GM12878 (cell line): Measurements from ENCODE around the gene FRS3. TPM values are rescaled to one million over a fixed set of nuclear protein-coding genes. Genes with fewer than 3 reads are reported as not detected.

Experiments used
- ATAC-seq: fragments of 200-7000 bp; cut with Tn5 transposase; 3 replicates; pipeline ENCODE4 v1.9.1; 2020; ENCODE audit warnings: mild to moderate bottlenecking, moderate library complexity
- BruUV-seq: library from RNA; stranded (reverse); fragments of 400-500 nt; replicated peaks from 2 replicates; lab custom pipeline; 2021; lab: Mats Ljungman, UMichigan
- CTCF ChIA-PET: fragments of 300-600 bp; sonication (Branson Sonifier 250); formaldehyde crosslinking; extraction: SDS; loops from one replicate; lab custom pipeline; 2021; ENCODE audit warnings: inconsistent platforms; lab: Yijun Ruan, JAX
- POLR2A ChIA-PET: fragments of 350-600 bp; formaldehyde crosslinking; extraction: SDS; loops from one replicate; lab custom pipeline; 2021; ENCODE audit warnings: inconsistent platforms; lab: Charles Lee
- RAD21 ChIA-PET: fragments of 300-600 bp; sonication (Branson Sonifier 250); formaldehyde crosslinking; loops from one replicate; lab custom pipeline; 2023; ENCODE audit warnings: antibody characterized with exemption; ENCODE audit not compliant: unreplicated experiment; lab: Charles Lee
- SMC1A ChIA-PET: fragments of 300-600 bp; sonication (Branson Sonifier 250); formaldehyde crosslinking; loops from one replicate; lab custom pipeline; 2023; ENCODE audit not compliant: unreplicated experiment, uncharacterized antibody; lab: Charles Lee
- DNase-seq: peaks from one replicate; pipeline ENCODE4 v3.0.0-alpha.2; 2011; ENCODE audit warnings: low read depth, low spot score
- FAIRE-seq: peaks from 3 replicates; lab custom pipeline; 2011; peaks lifted over from hg19 to GRCh38; lab: Jason Lieb, UNC
- H2AFZ ChIP-seq: 2 replicates; pipeline ENCODE4 v1.6.0; 2011; ENCODE audit warnings: low read depth, low read length, control low read depth; ENCODE audit not compliant: control insufficient read depth
- H3K27ac ChIP-seq: 2 replicates; pipeline ENCODE4 v1.5.1; 2011; ENCODE audit warnings: control low read depth; ENCODE audit not compliant: control insufficient read depth, insufficient read depth
- H3K27me3 ChIP-seq, 2 experiments: replicated peaks in 1 of 2; 2 replicates each; pipeline versions ENCODE4 v1.6.0 to v1.6.1; 2011; ENCODE audit warnings: low read length in 1 of 2; ENCODE audit not compliant: control insufficient read depth in 2 of 2, insufficient read depth in 2 of 2
- H3K36me3 ChIP-seq, 2 experiments: 2 replicates each; pipeline ENCODE4 v1.5.1; 2011; ENCODE audit warnings: low read length in 1 of 2; ENCODE audit not compliant: control insufficient read depth in 2 of 2, insufficient read depth in 2 of 2
- H3K4me1 ChIP-seq: 2 replicates; pipeline ENCODE4 v1.6.1; 2011; ENCODE audit warnings: mild to moderate bottlenecking, low read length, moderate library complexity, mixed read lengths; ENCODE audit not compliant: control insufficient read depth, insufficient read depth
- H3K4me2 ChIP-seq: 2 replicates; pipeline ENCODE4 v1.6.0; 2011; ENCODE audit warnings: control low read depth; ENCODE audit not compliant: control insufficient read depth, insufficient read depth
- H3K4me3 ChIP-seq: fragments of 200-600 bp; sonication (generic); 2 replicates; pipeline ENCODE4 v1.5.1; 2016
- H3K79me2 ChIP-seq: 2 replicates; pipeline ENCODE4 v1.6.0; 2011; ENCODE audit warnings: low read length; ENCODE audit not compliant: control insufficient read depth, insufficient read depth
- H3K9ac ChIP-seq: 2 replicates; pipeline ENCODE4 v1.8.0; 2011; ENCODE audit warnings: low read length, control low read depth, mixed read lengths; ENCODE audit not compliant: control insufficient read depth, insufficient read depth
- H3K9me3 ChIP-seq: replicated peaks from 3 replicates; pipeline ENCODE4 v1.5.1; 2011; ENCODE audit warnings: mild to moderate bottlenecking, low read length; ENCODE audit not compliant: control insufficient read depth, insufficient read depth
- H4K20me1 ChIP-seq: 2 replicates; pipeline ENCODE4 v1.6.0; 2011; ENCODE audit not compliant: control insufficient read depth, insufficient read depth
- BHLHE40 ChIP-seq, 2 experiments: fragments of 450-650 bp in 1 of 2; IDR thresholded peaks; 2 replicates each; pipeline ENCODE4 v1.6.1; 2011 to 2017; ENCODE audit warnings: low read depth in 2 of 2, borderline replicate concordance in 1 of 2, improper control_type of control experiment in 1 of 2, low read length in 1 of 2, mild to moderate bottlenecking in 1 of 2
- CEBPB ChIP-seq, 2 experiments: fragments of 150-350 bp in 1 of 2; IDR thresholded peaks; 2 replicates each; pipeline ENCODE4 v1.6.1; 2012 to 2014; ENCODE audit warnings: low read depth in 2 of 2, low read length in 2 of 2, borderline replicate concordance in 1 of 2, inconsistent platforms in 1 of 2
- CHD2 ChIP-seq: IDR thresholded peaks from 2 replicates; pipeline ENCODE4 v1.6.1; 2011; ENCODE audit warnings: low read depth, low read length, improper control_type of control experiment, borderline replicate concordance
- MYC ChIP-seq: IDR thresholded peaks from 2 replicates; pipeline ENCODE4 v1.6.1; 2011; ENCODE audit warnings: mild to moderate bottlenecking, low read length, moderate library complexity, inconsistent platforms; ENCODE audit not compliant: insufficient read depth, insufficient replicate concordance, insufficient read length, severe bottlenecking
- RCOR1 ChIP-seq: conservative IDR thresholded peaks from 2 replicates; pipeline ENCODE4 v1.6.1; 2012; ENCODE audit warnings: low read depth, low read length, improper control_type of control experiment
- SMAD5 ChIP-seq: IDR thresholded peaks from 2 replicates; pipeline ENCODE4 v1.6.1; 2016; ENCODE audit warnings: antibody characterized with exemption, low read depth
- SP1 ChIP-seq: IDR thresholded peaks from one replicate; pipeline ENCODE4 v1.6.1; 2011; ENCODE audit warnings: low read depth, low read length
- SRF ChIP-seq, 2 experiments: IDR thresholded peaks; 2 replicates each; pipeline ENCODE4 v1.6.1; 2011; ENCODE audit warnings: low read depth in 2 of 2, low read length in 2 of 2, mild to moderate bottlenecking in 1 of 2, moderate library complexity in 1 of 2
- USF2 ChIP-seq: IDR thresholded peaks from 2 replicates; pipeline ENCODE4 v1.6.1; 2011; ENCODE audit warnings: low read depth, low read length, improper control_type of control experiment, borderline replicate concordance
- WGBS: methylation state at CpG from one replicate; pipeline ENCODE4 v1.1.6; 2016; ENCODE audit warnings: low lambda C conversion rate; ENCODE audit not compliant: insufficient replicate concordance, insufficient coverage; ENCODE audit errors: missing lambda C conversion rate; 5-methylcytosine and 5-hydroxymethylcytosine counted together
- in situ Hi-C: fragments of 300-500 bp; cut with MboI; formaldehyde crosslinking; loops from 9 replicates; pipeline ENCODE4 v1.14.3; 2018; ENCODE audit warnings: mixed read lengths
- intact Hi-C: fragments of 100-400 bp; cut with micrococcal nuclease; formaldehyde crosslinking; loops from one replicate; pipeline ENCODE4 v1.14.2; 2022; ENCODE audit not compliant: unreplicated experiment
- polyA plus RNA-seq, 11 experiments: library from polyadenylated mRNA; depleted of rRNA in 4 of 11; unstranded in 6 of 11; stranded (reverse) in 5 of 11; fragments of >200 nt; fragmentation: Nextera tagmentation in 4 of 11; fragmentation: Illumina TruSeq in 1 of 11; extraction: Ambion mirVana in 4 of 11; extraction: Trizol in 1 of 11; gene quantifications; 1 replicate in 1 of 11; 2 replicates in 10 of 11; pipeline versions ENCODE4 v1.2.1 to v1.2.3, GENCODE V29; 2011 to 2016; ENCODE audit warnings: inconsistent platforms in 2 of 11, missing spikeins in 2 of 11, low read depth in 1 of 11
- total RNA-seq, 4 experiments: library from RNA; depleted of rRNA in 3 of 4; stranded (reverse); fragments of >200 nt in 3 of 4; fragmentation: Illumina TruSeq in 1 of 4; extraction: Trizol in 1 of 4; gene quantifications; 2 replicates each; pipeline versions ENCODE4 v1.2.1 to v1.2.3, GENCODE V29; 2013 to 2021
- TF ChIP-seq, protein P1 (sequence below): fragments of 450-650 bp; formaldehyde crosslinking; IDR thresholded peaks from 2 replicates; pipeline ENCODE4 v1.5.0; 2022; ENCODE audit warnings: mild to moderate bottlenecking, missing genetic modification characterization
- TF ChIP-seq, protein P2 (sequence below): fragments of 450-650 bp; IDR thresholded peaks from 2 replicates; pipeline ENCODE4 v1.6.1; 2017; ENCODE audit warnings: antibody characterized with exemption, mild to moderate bottlenecking, moderate library complexity

Gene FRS3
- total and polyA plus RNA-seq, 10 of the 15 experiments (the other 5 are each of a cell fraction or from before 2014, with no cell fraction given) = 0.05 to 3.4 (median 1.5) TPM

GRCh38 chr6:41736800-41737555 lies 42.7 kb downstream of the FRS3 start (continued):
- TF ChIP-seq CEBPB (IDR thresholded peaks at IDR 0.05; ENCODE audit: borderline replicate concordance in 1 of 2, low read depth in 2 of 2, low read length in 2 of 2) = no peak
- no peak for TF ChIP-seq BHLHE40 (IDR thresholded peaks at IDR 0.05; ENCODE audit: borderline replicate concordance in 1 of 2, low read depth in 2 of 2, low read length in 1 of 2)
- no peak for TF ChIP-seq RCOR1
- no peak for TF ChIP-seq SMAD5
- no peak for TF ChIP-seq SRF (IDR thresholded peaks at IDR 0.05; ENCODE audit: low read depth in 2 of 2, low read length in 2 of 2)
- no peak for TF ChIP-seq SP1
- TF ChIP-seq USF2 = no peak

DNA sequence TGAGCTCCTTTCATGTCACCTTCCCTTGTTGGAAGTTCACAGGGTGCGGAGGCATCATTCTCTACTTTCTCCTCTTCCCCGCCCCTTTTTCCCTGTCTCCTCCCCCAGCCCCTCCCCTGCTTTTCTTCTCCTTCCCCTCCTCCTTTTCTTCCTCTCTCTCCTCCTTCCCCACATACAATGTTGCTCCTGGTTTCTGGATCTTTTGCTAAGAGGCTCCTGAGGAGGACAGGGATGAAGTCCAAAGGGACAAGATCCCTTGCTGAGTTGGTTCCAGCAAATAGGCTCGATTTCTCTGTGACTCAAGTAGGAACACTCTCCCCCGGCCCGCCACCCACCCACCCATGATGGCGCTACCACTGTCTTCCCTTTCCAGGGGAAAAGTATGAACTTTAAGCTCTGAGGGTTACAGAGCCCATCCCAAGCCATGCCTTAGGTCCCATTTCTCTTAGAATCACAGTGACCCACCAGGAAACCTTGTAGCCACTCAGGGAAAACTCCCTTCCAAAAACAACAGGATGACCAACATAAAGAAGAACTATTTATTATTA lies 43.4 kb downstream of the FRS3 start:
- SMC1A ChIA-PET = no interaction called here
- RAD21 ChIA-PET = interaction anchor here (6.2 kb wide), 1 partner anchor 29 kb away, joined by 180 read pairs; no protein-coding TSS in a partner anchor
- Histone ChIP-seq H3K36me3 (no peaks in the 10 kb centered on the region), H3K4me2 (no peak overlapping the region), H3K9me3 (no peaks in the 10 kb centered on the region), H3K27ac (no peak overlapping the region), H3K79me2 (peaks cover 34% of the 10 kb centered on the region), H2AFZ (no peak overlapping the region), H4K20me1 (no peaks in the 10 kb centered on the region), H3K4me3 (no peak overlapping the region), H3K27me3 (no peaks in the 10 kb centered on the region; a peak in 1 of 4 replicates), H3K9ac (no peak overlapping the region), H3K4me1 (no peaks in the 10 kb centered on the region; the same call in 1 of the 2 replicates)
- no TSS peak for BruUV-seq
- DNase-seq = no peak
- ATAC-seq = no peak
- WGBS = 42% methylated on average over 3 of the region's 6 CpGs
- CTCF ChIA-PET = interaction anchor here (1.0 to 6.2 kb wide), 4 partner anchors 15 to 40 kb away, joined by 3 to 84 read pairs (median 4); no protein-coding TSS in a partner anchor
- in situ Hi-C loops = no loop called here
- FAIRE-seq = no peak
- POLR2A ChIA-PET = interaction anchor here (9.6 kb wide), 1 partner anchor 30 kb away, joined by 180 read pairs; no protein-coding TSS in a partner anchor
- intact Hi-C loops = loop anchor here (10.0 kb wide), 1 partner anchor 661 kb away; the partner anchor contains the start of genes NFYA and OARD1
- TF ChIP-seq CHD2 = no peak
- no peak for TF ChIP-seq MYC
- TF ChIP-seq, protein P1, sequence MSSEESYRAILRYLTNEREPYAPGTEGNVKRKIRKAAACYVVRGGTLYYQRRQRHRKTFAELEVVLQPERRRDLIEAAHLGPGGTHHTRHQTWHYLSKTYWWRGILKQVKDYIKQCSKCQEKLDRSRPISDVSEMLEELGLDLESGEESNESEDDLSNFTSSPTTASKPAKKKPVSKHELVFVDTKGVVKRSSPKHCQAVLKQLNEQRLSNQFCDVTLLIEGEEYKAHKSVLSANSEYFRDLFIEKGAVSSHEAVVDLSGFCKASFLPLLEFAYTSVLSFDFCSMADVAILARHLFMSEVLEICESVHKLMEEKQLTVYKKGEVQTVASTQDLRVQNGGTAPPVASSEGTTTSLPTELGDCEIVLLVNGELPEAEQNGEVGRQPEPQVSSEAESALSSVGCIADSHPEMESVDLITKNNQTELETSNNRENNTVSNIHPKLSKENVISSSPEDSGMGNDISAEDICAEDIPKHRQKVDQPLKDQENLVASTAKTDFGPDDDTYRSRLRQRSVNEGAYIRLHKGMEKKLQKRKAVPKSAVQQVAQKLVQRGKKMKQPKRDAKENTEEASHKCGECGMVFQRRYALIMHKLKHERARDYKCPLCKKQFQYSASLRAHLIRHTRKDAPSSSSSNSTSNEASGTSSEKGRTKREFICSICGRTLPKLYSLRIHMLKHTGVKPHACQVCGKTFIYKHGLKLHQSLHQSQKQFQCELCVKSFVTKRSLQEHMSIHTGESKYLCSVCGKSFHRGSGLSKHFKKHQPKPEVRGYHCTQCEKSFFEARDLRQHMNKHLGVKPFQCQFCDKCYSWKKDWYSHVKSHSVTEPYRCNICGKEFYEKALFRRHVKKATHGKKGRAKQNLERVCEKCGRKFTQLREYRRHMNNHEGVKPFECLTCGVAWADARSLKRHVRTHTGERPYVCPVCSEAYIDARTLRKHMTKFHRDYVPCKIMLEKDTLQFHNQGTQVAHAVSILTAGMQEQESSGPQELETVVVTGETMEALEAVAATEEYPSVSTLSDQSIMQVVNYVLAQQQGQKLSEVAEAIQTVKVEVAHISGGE (CRISPR knock-in tag) = no peak
- TF ChIP-seq, protein P2, sequence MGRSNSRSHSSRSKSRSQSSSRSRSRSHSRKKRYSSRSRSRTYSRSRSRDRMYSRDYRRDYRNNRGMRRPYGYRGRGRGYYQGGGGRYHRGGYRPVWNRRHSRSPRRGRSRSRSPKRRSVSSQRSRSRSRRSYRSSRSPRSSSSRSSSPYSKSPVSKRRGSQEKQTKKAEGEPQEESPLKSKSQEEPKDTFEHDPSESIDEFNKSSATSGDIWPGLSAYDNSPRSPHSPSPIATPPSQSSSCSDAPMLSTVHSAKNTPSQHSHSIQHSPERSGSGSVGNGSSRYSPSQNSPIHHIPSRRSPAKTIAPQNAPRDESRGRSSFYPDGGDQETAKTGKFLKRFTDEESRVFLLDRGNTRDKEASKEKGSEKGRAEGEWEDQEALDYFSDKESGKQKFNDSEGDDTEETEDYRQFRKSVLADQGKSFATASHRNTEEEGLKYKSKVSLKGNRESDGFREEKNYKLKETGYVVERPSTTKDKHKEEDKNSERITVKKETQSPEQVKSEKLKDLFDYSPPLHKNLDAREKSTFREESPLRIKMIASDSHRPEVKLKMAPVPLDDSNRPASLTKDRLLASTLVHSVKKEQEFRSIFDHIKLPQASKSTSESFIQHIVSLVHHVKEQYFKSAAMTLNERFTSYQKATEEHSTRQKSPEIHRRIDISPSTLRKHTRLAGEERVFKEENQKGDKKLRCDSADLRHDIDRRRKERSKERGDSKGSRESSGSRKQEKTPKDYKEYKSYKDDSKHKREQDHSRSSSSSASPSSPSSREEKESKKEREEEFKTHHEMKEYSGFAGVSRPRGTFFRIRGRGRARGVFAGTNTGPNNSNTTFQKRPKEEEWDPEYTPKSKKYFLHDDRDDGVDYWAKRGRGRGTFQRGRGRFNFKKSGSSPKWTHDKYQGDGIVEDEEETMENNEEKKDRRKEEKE = no peak
